Measurements from ENCODE around the gene NTN1. TPM values are rescaled to one million over a fixed set of nuclear protein-coding genes. Genes with fewer than 3 reads are reported as not detected.

The NTN1 gene
- total RNA-seq, 4 donors from 2014 or later, result 3.6 to 20.6 (median 7.2) TPM

DNA sequence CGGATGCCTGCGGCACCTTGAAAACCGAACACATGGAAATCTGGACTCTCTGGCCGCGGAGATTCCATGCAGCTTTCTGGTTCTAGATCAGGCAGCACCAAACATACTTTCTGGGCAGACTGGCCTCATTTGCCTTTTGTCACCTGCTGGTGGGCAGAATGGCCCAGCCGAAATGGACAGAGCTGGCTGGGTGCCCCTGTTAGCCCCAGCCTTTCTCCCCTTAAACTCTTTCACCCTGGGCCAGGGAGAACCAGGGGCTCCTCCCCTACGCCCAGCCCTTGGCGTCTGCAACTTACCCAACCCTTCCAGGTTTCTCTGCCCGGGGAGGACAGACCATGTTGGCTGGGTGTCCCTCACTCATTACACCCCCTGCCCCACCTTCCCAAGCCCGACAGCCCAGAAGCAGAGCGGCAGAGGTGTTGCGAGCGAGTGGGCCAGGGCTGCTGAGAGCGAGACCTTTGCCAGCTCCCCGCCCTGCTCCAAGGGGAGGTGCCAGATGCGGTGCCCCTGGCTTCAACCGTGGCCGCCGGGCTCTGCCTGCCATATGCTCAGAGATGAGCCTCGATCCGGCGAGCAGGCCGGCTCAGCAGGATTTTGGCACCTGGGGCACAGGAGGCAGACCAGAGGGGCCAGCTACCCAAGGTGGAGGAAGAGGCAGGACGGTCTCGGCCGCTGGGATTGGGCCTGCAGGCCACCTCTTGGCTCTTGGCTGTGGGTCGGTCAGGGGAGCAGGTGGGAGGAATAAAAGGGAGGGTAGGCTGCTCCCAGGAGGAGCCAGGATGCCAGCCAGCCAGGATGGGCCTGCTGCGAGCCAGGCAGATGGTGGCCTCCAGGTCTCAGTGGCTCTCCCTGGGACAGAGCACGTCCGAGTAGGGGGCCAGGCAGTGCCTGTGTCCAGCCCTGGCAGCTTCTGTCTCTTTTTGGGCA lies 191.3 kb downstream of the NTN1 start:
- in situ Hi-C loops (cut with MboI; ENCODE audit: low pct_ligation_motif_present in 1 of 4, low pct_unique_long_range_greater_than_20kb in 1 of 4, low sequenced_read_pairs in 3 of 4) (no loop called here), intact Hi-C loops (cut with DNase I; ENCODE audit: low total_unique reads) (no loop called here)
- Histone ChIP-seq H3K4me3 (no peak overlapping the region), H3K9me3 (peaks cover 10 to 11% of the 10 kb centered on the region in 2 donors), H3K27ac (no peak overlapping the region), H3K4me1 (peaks cover 4 to 9% (median 7%) of the 10 kb centered on the region in 4 donors), H3K36me3 (no peaks in the 10 kb centered on the region), H3K27me3 (no peaks in the 10 kb centered on the region)
- WGBS, 2 donors (ENCODE audit: low coverage in 1 of 2), result 93 to 100% methylated on average over 2 to 28 of the region's 30 CpGs
- TF ChIP-seq POLR2A (IDR thresholded peaks at IDR 0.05), result no peak
- no peak for TF ChIP-seq EP300 (IDR thresholded peaks at IDR 0.05; ENCODE audit: low read depth)
- TF ChIP-seq, protein P1, sequence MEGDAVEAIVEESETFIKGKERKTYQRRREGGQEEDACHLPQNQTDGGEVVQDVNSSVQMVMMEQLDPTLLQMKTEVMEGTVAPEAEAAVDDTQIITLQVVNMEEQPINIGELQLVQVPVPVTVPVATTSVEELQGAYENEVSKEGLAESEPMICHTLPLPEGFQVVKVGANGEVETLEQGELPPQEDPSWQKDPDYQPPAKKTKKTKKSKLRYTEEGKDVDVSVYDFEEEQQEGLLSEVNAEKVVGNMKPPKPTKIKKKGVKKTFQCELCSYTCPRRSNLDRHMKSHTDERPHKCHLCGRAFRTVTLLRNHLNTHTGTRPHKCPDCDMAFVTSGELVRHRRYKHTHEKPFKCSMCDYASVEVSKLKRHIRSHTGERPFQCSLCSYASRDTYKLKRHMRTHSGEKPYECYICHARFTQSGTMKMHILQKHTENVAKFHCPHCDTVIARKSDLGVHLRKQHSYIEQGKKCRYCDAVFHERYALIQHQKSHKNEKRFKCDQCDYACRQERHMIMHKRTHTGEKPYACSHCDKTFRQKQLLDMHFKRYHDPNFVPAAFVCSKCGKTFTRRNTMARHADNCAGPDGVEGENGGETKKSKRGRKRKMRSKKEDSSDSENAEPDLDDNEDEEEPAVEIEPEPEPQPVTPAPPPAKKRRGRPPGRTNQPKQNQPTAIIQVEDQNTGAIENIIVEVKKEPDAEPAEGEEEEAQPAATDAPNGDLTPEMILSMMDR (IDR thresholded peaks at IDR 0.05), result no peak
- no peak for TF ChIP-seq POLR2AphosphoS5 (IDR thresholded peaks at IDR 0.05)
- no peak for DNase-seq

DNA sequence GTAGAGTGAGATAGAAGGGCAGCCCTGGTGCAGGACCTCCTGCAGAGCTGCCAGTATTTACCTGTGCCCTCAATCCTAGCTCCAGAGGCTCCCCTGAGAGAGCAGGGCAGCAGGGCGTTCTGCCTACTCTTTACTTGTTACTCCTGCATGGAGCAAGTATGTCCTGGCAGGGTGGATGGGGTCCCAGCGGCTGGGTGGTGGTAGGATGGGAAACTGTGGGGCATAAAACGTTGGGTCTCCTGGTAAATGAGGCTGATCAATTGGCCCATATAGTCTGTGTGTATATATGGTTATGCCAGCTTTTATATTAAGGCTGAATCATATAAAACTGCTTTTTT lies 192.0 kb downstream of the NTN1 start:
- intact Hi-C loops (cut with DNase I; ENCODE audit: low total_unique reads) (no loop called here), in situ Hi-C loops (cut with MboI; ENCODE audit: low pct_ligation_motif_present in 1 of 4, low pct_unique_long_range_greater_than_20kb in 1 of 4, low sequenced_read_pairs in 3 of 4) (no loop called here)
- Histone ChIP-seq H3K9me3 (peaks cover 10 to 11% of the 10 kb centered on the region in 2 donors), H3K27me3 (no peaks in the 10 kb centered on the region), H3K4me3 (no peak overlapping the region), H3K36me3 (no peaks in the 10 kb centered on the region), H3K4me1 (peaks cover 3 to 13% (median 7%) of the 10 kb centered on the region in 4 donors), H3K27ac (no peak overlapping the region)
- TF ChIP-seq POLR2A (IDR thresholded peaks at IDR 0.05), result no peak
- no peak for TF ChIP-seq POLR2AphosphoS5 (IDR thresholded peaks at IDR 0.05)
- no peak for TF ChIP-seq EP300 (IDR thresholded peaks at IDR 0.05; ENCODE audit: low read depth)
- TF ChIP-seq, protein P1 (IDR thresholded peaks at IDR 0.05), result no peak
- WGBS, 2 donors (ENCODE audit: low coverage in 1 of 2), result 94% methylated on average over 3 of the region's 3 CpGs; no CpG with 5 or more reads in 1 of the 2 donors
- DNase-seq, result no peak

DNA sequence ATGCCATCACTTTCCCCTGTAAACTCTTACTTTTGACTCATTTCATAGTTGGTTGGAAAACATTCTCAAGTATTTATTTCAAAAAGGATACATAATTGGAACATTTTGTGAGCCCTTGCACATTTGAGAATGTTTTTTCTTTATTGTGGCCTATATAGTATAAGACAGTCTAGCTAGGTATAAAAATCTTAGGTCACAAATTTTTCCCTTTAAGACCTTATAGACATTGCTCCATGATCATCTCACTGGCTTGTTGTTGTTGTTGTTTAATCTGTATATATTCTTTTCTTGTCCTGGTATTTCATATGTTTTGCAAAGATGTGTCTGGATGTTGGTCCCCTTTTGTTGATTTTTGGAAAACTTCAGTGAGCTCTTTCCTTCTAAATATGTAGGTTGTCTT lies 194.2 kb downstream of the NTN1 start:
- Histone ChIP-seq H3K27ac (no peak overlapping the region), H3K4me3 (no peak overlapping the region), H3K27me3 (no peaks in the 10 kb centered on the region), H3K36me3 (no peaks in the 10 kb centered on the region), H3K9me3 (peaks cover 10 to 11% of the 10 kb centered on the region in 2 donors), H3K4me1 (peaks cover 3 to 13% (median 7%) of the 10 kb centered on the region in 4 donors)
- intact Hi-C loops (cut with DNase I; ENCODE audit: low total_unique reads) (no loop called here), in situ Hi-C loops (cut with MboI; ENCODE audit: low pct_ligation_motif_present in 1 of 4, low pct_unique_long_range_greater_than_20kb in 1 of 4, low sequenced_read_pairs in 3 of 4) (no loop called here)
- DNase-seq, result no peak
- TF ChIP-seq, protein P1 (IDR thresholded peaks at IDR 0.05), result no peak
- TF ChIP-seq POLR2AphosphoS5 (IDR thresholded peaks at IDR 0.05) (no peak), EP300 (IDR thresholded peaks at IDR 0.05; ENCODE audit: low read depth) (no peak), POLR2A (IDR thresholded peaks at IDR 0.05) (no peak)

DNA sequence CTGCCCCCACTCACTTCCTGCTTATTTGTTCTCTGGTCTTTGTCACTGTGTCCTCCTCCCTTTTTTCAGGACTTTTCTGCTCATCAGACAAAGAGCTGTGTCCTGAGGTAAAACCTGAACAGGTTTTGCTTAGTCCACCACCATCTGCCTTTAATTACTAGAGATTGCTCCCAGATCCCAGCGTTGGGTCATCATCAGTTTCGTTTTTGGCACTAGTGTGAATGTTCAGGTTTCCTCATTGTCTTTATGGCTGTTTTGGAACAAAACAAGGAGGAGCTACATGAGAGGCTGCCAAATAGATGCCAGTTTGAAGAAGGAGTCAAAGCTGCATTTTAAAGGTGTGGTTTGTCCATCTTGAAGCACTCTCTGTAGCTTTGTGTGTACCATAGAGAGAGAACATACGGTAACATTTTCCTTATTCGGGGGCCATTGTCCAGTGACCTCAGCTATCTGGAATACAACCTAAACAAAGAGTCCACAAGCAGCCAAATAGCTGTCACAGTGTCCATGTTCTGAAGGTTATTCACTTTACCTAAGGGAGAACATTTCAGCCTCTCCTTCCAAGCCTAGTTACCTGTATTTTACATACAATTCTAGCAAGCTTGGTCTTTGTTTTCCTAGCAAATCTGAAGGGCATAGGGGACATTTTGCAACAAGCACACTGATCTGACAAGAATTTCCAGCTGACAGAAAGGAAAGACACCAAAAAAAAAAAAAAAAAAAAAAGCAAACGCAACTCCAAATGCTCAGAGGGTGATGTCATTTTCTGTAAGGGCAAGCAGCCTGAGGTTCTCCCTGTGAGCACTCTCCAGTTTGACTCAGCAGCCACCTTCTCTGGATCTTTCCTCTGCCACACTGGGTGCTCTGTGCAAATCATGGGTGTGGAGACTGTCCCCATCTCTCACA lies 196.1 kb downstream of the NTN1 start:
- no peaks in the 10 kb centered on the region for H3K27me3 ChIP-seq
- intact Hi-C loops (cut with DNase I; ENCODE audit: low total_unique reads) (no loop called here), in situ Hi-C loops (cut with MboI; ENCODE audit: low pct_ligation_motif_present in 1 of 4, low pct_unique_long_range_greater_than_20kb in 1 of 4, low sequenced_read_pairs in 3 of 4) (no loop called here)
- H3K9me3 ChIP-seq, result peaks cover 10 to 11% of the 10 kb centered on the region in 2 donors
- H3K4me3 ChIP-seq, result no peak overlapping the region
- H3K27ac ChIP-seq, result peak overlapping the region; percentile 25 to 47 (median 40)
- no peak for DNase-seq
- TF ChIP-seq, protein P1 (IDR thresholded peaks at IDR 0.05), result no peak
- TF ChIP-seq POLR2A (IDR thresholded peaks at IDR 0.05) (no peak), EP300 (IDR thresholded peaks at IDR 0.05; ENCODE audit: low read depth) (no peak), POLR2AphosphoS5 (IDR thresholded peaks at IDR 0.05) (no peak)
- H3K4me1 ChIP-seq, result peaks cover 3 to 13% (median 7%) of the 10 kb centered on the region in 4 donors
- 21 to 25% methylated on average over 5 of the region's 5 CpGs for WGBS, 2 donors (ENCODE audit: low coverage in 1 of 2)
- H3K36me3 ChIP-seq, result no peaks in the 10 kb centered on the region
